OCI-LY7 (cell line): ENCODE measurements around the gene CERS4.
"Not testable (repeated sequence)": the region's sequence is repeated elsewhere in the genome, so short reads cannot be mapped to it uniquely, and the experiment has no call there.

Source experiments
- CTCF ChIP-seq: fragments of 200-600 bp; sonication (generic); conservative IDR thresholded peaks from 2 replicates; pipeline ENCODE4 v1.5.1; 2014; ENCODE audit warnings: mild to moderate bottlenecking, antibody characterized with exemption, low read length, moderate library complexity, mixed read lengths
- EZH2phosphoT487 ChIP-seq: fragments of 200-600 bp; sonication (generic); IDR thresholded peaks from 2 replicates; pipeline ENCODE4 v1.6.1; 2018; ENCODE audit warnings: low read depth, borderline replicate concordance, mild to moderate bottlenecking, mixed run types, antibody characterized with exemption, low read length, moderate library complexity, mixed read lengths

DNA sequence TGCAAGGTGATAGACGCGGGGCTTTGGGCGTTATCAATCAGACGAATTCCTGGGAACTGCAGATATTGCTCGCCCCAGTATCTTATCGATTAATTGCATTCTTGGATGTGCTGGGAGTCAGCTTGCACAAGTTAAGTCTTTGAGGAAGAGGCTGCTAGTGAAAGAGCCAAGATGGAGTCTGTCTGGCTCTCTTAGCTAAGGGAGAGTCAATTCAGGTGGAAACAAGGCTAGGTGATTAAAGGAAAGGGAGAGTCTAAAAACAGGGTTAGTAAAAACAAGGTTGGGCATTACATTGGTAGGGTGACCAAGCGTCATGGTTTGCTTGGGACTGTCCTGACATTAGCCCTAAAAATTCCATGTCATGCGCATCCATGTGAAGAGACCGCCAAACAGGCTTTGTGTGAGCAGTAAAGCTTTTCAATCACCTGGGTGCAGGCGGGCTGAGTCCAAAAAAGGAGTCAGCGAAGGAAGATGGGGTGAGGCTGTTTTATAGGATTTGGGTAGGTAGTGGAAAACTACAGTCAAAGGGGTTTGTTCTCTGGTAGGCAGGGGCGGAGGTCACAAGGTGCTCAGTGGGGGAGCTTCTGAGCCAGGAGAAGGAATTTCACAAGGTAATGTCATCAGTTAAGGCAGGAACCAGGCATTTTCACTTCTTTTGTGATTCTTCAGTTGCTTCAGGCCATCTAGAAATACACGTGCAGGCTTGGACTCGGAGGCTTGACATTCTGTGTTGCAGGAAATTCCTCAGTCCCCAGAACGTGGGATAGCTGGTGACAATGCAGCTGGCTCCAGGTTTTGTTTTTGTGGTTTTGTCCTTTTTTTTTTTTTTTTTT lies 5.7 kb upstream of the CERS4 start:
- not testable (repeated sequence) for TF ChIP-seq CTCF, EZH2phosphoT487
